HG03025 (cell line): ENCODE results near the gene NOVA1.
"Not testable (repeated sequence)": the region's sequence is repeated elsewhere in the genome, so short reads cannot be mapped to it uniquely, and the experiment has no call there.

Experiments
- ATAC-seq: cut with Tn5 transposase; IDR thresholded peaks from one replicate; pipeline ENCODE4 v1.9.1; 2021; ENCODE audit warnings: mild to moderate bottlenecking, moderate library complexity; ENCODE audit not compliant: unreplicated experiment, low FRiP score

NOVA1 gene

DNA sequence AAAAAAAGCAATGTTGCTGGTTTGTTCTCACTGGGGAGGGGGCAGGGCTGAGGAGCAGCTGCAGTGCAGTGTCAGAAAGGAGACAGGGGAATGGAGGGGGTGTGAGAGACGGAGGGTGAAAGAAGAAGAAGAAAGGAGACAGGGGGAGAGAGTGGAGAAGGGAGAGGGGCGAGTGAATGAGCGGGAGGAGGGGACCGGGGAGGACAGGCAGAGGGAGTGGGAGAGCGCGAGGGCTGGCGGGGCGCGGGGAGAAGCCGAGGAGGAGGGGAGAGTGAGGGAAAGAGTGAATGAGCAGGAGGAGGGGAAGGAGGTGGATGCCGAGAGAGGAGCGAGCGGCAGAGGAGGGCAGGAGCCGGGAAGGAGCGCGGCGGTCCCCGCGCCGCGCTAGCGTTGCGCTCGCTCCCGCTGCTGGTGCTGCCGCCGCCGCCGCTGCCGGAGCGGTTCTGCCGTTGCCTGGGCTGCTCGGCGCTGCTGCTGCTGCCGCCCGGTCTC, at the start of gene NOVA1:
Gene NOVA1, minus strand, starts transcription at position 445 of the 492 bp plus-strand sequence. CDS start 597 bp downstream, outside the sequence.
- no peak for ATAC-seq

- not testable (repeated sequence) for ATAC-seq
These were observed 47.2 kb upstream of the NOVA1 start for GRCh38 chr14:26645057-26645456.

GRCh38 chr14:26636561-26636960, 38.7 kb upstream of the NOVA1 start:
- ATAC-seq, result no peak

DNA sequence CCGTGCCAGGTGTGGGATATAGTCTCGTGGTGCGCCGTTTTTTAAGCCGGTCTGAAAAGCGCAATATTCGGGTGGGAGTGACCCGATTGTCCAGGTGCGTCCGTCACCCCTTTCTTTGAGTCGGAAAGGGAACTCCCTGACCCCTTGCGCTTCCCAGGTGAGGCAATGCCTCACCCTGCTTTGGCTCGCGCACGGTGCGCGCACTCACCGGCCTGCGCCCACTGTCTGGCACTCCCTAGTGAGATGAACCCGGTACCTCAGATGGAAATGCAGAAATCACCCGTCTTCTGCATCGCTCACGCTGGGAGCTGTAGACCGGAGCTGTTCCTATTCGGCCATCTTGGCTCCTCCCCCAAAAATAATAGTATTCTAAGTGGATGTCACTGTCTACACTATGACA, 37.1 kb upstream of the NOVA1 start:
- ATAC-seq, result not testable (repeated sequence)

DNA sequence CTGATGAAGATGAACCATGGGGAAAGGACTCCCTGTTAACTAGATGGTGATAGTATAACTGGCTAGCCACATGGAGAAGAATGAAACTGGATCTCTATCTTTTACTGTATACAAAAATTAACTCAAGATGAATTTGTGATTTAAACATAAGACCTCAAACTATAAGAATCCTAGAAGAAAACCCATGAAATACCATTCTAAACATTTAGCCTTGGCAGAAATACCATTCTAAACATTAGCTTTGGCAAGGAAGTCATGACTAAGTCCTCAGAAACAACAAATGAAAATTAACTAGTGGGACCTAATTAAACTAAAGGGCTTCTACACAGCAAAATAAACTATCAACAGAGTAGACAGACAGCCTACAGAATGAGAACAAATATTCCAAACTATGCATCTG, 28.4 kb upstream of the NOVA1 start:
- no peak for ATAC-seq

DNA sequence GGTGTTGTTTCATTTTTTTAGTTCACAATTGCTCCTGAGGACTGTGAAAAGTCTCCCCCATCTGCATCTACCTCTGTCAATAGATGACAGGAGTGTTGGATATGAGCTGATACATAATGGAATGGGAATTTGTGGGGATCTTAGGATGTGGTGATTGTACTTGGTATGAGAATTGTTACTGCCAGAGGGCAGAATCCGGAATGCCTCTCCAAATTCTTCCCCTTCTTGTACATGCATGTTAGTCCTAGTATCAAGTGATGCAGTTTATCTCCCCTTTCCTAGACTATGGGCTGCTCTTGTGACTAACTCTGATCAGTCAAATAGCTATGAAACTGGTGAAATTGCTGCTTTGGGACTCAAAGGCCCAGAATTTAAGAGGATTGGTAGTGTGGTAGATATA, 24.8 kb upstream of the NOVA1 start:
- ATAC-seq, result no peak

- no peak for ATAC-seq
These were observed 24.2 kb upstream of the NOVA1 start for GRCh38 chr14:26621807-26622560.

DNA sequence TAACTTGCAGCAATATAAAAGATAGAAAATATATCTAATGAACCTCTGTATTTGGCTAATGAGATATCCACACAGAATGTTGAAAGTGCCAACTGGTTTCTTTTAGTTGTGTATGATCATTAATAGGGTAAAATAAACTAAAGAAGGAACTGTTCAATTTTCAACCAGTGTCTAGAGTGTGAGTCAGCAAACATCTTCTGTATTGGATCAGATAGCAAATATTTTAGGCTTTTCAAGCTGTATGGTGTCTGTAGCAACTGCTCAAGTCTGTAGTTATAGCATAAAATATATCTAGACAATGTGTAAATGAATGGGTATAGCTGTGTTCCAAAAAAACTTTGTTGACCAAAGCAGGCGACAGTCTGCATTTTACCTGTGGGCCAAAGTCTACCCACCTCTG, 23.5 kb upstream of the NOVA1 start:
- no peak for ATAC-seq

GRCh38 chr14:26611259-26611658, 13.4 kb upstream of the NOVA1 start:
- no peak for ATAC-seq

DNA sequence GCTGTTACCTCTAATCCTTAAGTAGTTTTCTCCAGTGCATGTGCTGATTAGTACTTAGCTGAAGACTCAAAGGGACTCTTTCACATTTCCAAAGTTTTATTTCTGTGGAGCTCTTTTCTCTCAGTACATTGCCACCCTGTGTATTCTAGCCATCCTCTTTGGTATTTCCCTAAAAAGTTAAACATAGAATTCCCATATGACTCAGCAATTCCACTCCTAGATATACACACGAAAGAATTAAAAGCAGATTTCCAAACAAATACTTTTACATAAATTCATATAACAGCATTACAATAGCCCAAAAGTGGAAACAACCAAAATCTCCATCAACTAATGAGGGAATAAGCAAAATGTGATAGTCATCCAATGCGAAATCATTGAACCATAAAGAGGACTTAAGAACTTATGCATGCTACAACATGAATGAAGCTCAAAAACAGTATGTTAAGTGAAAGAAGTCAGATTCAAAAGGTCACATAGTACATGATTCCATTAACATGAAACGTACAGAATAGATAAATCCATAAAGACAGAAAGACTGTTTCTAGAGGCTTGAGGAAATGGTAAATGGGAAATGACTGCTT, 9.0 kb upstream of the NOVA1 start:
- ATAC-seq, result no peak

DNA sequence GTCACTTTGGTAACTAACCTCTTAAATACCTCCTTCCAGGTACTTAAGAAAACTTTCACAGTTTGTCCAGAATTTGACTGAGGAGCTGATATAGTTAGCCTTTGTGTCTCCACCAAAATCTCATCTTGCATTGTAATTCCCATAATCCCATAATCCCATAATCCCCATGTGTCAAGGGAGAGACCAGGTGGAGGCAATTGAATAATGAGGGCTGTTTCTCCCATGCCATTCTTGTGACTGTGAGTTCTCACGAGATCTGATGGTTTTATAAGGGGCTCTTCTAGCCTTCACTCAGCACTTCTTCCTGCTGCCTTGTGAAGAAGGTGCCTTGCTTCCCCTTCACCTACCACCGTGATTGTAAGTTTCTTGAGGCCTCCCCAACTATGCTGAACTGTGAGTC, 7.8 kb upstream of the NOVA1 start:
- ATAC-seq, result no peak

GRCh38 chr14:26602902-26603301, 5.1 kb upstream of the NOVA1 start:
- no peak for ATAC-seq

DNA sequence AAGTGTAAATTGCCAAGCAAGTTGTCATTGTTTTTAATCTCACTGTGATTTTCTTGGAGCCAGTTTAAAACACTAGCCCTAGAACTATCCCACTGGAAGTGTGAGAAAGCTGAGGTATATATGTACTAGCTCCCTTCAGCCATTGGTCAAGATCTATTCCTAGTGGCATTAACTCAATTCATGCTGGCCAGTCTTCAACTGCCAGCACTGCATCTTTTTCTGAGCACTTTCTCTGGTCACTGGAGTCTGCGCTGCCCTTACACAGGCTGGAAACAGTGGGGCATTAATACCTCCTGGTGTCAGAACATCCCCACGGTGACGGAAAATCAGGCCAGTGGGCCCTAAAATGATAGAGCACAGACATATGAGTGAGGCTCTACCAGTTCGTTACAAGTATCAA, 4.0 kb upstream of the NOVA1 start:
- no peak for ATAC-seq

- no peak for ATAC-seq
These were observed 1.5 kb upstream of the NOVA1 start for GRCh38 chr14:26599291-26599690.

GRCh38 chr14:26598672-26599131, 869 bp upstream of the NOVA1 start:
- no peak for ATAC-seq

DNA sequence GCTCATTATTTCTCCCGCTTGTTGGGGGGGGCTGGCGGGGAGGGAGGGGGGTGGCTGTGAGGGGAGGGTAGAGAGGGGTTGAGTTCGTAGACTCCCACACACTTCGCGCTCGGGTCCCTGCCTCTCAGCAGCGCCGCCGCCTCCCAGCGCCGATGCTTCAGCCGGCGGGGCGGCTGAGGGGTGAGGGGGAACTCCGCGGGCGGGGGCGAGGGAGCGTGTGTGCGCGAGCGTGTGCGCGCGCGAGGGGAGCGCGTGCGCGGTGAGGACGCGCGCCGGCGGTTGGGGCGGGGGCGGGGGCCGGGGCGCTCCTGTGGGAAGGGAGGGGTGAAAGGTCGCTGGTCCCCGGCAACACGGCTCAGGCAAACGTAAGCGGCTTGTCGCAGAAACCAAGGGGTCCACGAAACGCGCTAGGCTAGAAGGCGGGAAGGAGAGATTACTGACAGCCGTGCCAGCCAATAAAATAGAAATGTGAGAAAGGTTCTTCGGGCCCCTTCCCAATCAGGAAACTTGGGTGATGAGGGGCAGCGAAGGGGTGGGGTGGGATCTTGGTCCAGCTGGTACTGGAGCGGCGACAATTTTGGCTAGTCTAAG, 343 bp upstream of the NOVA1 start:
- ATAC-seq, result no peak

DNA sequence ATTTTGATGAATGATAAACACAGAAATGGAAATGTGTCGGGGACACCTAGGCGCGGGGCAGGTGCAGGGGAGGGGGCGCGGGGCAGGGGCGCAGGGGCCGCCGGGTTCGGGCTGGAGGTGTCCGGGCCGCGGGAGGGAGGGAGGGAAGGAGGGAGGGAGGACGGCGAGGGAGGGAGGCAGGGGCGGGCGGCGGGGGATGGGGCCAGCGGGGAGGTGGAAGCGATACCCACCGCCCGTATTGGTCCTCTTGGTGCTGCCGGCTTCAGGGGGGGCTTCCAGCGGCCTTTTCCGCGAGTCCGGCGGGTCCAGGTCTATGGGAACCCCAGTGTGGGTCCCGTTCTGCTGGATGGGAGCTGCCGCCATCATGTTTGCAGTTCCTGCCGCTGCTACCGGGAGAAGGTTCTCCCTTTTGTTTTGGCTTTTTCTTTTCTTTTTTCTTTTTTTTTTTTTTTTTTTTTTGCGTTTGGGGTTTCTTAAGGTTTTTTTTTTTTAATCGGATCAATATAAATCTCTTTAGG, 703 bp downstream of the NOVA1 start:
- ATAC-seq, result no peak

DNA sequence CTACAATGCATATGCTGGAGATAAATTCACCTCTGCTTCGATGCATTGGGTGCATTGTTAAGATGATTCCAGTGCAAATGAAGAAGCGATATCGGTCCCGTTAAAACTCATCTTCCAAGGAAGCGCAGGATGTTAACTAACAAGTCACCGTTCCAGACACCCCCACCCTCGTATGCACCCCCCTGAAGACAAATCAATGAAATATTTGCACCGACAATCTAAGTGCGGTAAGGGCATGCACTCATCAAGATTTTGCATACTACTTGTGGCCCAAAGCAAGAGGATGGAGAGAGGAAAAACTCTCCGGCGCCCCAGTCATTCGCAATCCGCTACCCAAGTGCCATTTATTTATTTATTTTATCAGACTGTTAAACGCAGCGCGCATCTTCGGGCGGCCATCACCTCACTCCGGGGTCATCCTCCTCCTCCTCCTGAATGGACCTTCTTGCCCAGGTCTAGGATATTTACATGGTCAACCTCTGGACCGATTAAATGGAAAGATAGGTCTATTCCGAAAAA, 1.2 kb downstream of the NOVA1 start:
- no peak for ATAC-seq

- no peak for ATAC-seq
These were observed 1.8 kb downstream of the NOVA1 start for GRCh38 chr14:26595926-26596542.

GRCh38 chr14:26594756-26595545, 2.9 kb downstream of the NOVA1 start:
- ATAC-seq, result no peak
